ENCODE data around the gene REG4. TPM values are rescaled to one million over a fixed set of nuclear protein-coding genes. Genes with fewer than 3 reads are reported as not detected.

Gene REG4
- total and polyA plus RNA-seq, 2 donors (not counting 1 experiment from before 2014, with no cell fraction given), result not detected

DNA sequence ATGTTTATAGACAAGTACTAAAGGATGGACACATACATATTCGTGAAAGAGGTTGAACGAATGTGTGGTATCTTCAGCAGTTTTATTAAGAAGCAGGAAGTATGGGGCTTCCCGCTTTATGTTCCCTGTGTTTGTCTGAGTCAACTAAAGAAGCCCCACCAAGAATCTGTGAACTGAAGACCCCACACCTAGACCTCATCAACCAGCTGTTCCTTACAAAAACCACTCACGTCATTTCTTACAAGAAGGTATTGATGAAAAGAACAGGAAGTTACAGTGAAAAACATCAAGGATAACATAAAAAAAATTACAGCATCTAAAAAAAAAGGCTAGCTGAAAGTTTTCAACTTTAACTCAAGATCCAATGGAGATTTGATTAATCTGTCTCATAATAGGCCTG lies 12.3 kb downstream of the REG4 start:
- no peak overlapping the region for H3K4me3 ChIP-seq (replicated peaks in 1 of 4; ENCODE audit: control extremely low read depth in 1 of 4, insufficient read depth in 1 of 4, low read depth in 3 of 4, low read length in 4 of 4)
- H3K27me3 ChIP-seq (ENCODE audit: control insufficient read depth, insufficient read depth, low read length), result peaks cover 7% of the 10 kb centered on the region
- H3K36me3 ChIP-seq (ENCODE audit: control insufficient read depth, insufficient read depth, low read length), result no peaks in the 10 kb centered on the region
- H3K4me2 ChIP-seq (ENCODE audit: extremely low read depth, insufficient read depth, low read length), result no peak overlapping the region
- H3K4me1 ChIP-seq (ENCODE audit: control insufficient read depth, extremely low read depth, insufficient read depth, low read length), result no peaks in the 10 kb centered on the region
- no peak overlapping the region for H3K27ac ChIP-seq (ENCODE audit: insufficient read depth, low read length)
- no peak overlapping the region for H3K9ac ChIP-seq (ENCODE audit: insufficient read depth, low read length)
- no peaks in the 10 kb centered on the region for H3K9me3 ChIP-seq (ENCODE audit: control insufficient read depth, insufficient read depth, low read depth, low read length)
- no peak for TF ChIP-seq EZH2 (IDR thresholded peaks at IDR 0.05; ENCODE audit: low read length, missing control alignments)
- TF ChIP-seq, protein P1, sequence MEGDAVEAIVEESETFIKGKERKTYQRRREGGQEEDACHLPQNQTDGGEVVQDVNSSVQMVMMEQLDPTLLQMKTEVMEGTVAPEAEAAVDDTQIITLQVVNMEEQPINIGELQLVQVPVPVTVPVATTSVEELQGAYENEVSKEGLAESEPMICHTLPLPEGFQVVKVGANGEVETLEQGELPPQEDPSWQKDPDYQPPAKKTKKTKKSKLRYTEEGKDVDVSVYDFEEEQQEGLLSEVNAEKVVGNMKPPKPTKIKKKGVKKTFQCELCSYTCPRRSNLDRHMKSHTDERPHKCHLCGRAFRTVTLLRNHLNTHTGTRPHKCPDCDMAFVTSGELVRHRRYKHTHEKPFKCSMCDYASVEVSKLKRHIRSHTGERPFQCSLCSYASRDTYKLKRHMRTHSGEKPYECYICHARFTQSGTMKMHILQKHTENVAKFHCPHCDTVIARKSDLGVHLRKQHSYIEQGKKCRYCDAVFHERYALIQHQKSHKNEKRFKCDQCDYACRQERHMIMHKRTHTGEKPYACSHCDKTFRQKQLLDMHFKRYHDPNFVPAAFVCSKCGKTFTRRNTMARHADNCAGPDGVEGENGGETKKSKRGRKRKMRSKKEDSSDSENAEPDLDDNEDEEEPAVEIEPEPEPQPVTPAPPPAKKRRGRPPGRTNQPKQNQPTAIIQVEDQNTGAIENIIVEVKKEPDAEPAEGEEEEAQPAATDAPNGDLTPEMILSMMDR (conservative IDR thresholded peaks at IDR 0.05 in 1 of 2, IDR thresholded peaks at IDR 0.05 in 1 of 2; ENCODE audit: low read depth in 1 of 2, low read length in 2 of 2), result no peak
- no peak overlapping the region for H2AFZ ChIP-seq (ENCODE audit: low read length)
- H4K20me1 ChIP-seq (ENCODE audit: control insufficient read depth, extremely low read depth, insufficient read depth, low read length), result no peaks in the 10 kb centered on the region
- DNase-seq (ENCODE audit: low read depth in 2 of 2), result no peak
- no peaks in the 10 kb centered on the region for H3K79me2 ChIP-seq (ENCODE audit: control insufficient read depth, insufficient read depth, low read length)

DNA sequence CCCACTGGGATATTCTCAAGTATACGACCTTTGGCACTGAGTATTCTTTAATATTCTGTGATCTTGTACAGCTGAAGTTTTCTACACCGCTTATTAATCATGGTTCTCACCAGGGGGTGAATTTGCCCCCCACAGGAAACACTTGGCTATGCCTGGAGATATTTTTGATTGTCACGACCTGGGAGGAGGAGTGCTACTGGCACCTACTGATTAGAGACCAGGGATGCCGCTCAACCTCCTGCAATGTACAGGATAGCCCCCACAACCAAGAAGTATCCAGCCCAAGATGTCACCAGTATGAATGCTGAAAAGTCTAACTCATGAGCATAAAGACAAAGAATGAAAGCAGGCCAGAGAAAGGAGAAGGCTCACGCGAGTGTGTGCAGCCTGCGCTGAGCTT lies 13.7 kb downstream of the REG4 start:
- TF ChIP-seq, protein P1 (conservative IDR thresholded peaks at IDR 0.05 in 1 of 2, IDR thresholded peaks at IDR 0.05 in 1 of 2; ENCODE audit: low read depth in 1 of 2, low read length in 2 of 2), result no peak
- no peak for TF ChIP-seq EZH2 (IDR thresholded peaks at IDR 0.05; ENCODE audit: low read length, missing control alignments)

DNA sequence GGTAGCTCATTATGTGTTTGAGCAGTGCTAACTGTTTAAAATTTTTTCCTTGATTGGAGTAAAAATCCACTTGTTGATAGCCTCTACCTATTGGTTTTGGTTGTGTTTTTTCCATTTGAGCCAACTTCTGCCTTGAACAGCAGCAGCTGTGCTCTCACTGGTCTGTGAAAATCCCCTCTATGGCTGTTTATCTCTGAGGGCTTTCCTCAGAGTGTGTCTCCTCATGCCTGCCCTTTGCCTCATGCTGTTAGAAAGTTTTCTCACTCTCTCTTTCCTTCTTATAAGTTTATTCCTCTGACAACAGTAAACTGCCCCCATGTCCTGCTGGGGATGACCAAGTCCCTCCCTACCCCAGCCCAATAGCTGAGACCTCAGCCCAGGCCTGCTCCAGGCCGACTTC lies 14.1 kb downstream of the REG4 start:
- Histone ChIP-seq H3K9ac (ENCODE audit: insufficient read depth, low read length) (no peak overlapping the region), H3K4me2 (ENCODE audit: extremely low read depth, insufficient read depth, low read length) (no peak overlapping the region), H3K4me1 (ENCODE audit: control insufficient read depth, extremely low read depth, insufficient read depth, low read length) (no peaks in the 10 kb centered on the region), H3K4me3 (replicated peaks in 1 of 4; ENCODE audit: control extremely low read depth in 1 of 4, insufficient read depth in 1 of 4, low read depth in 3 of 4, low read length in 4 of 4) (no peak overlapping the region), H3K27ac (ENCODE audit: insufficient read depth, low read length) (no peak overlapping the region), H3K79me2 (ENCODE audit: control insufficient read depth, insufficient read depth, low read length) (no peaks in the 10 kb centered on the region), H3K36me3 (ENCODE audit: control insufficient read depth, insufficient read depth, low read length) (no peaks in the 10 kb centered on the region), H3K9me3 (ENCODE audit: control insufficient read depth, insufficient read depth, low read depth, low read length) (no peaks in the 10 kb centered on the region), H3K27me3 (ENCODE audit: control insufficient read depth, insufficient read depth, low read length) (peaks cover 5% of the 10 kb centered on the region), H2AFZ (ENCODE audit: low read length) (no peak overlapping the region), H4K20me1 (ENCODE audit: control insufficient read depth, extremely low read depth, insufficient read depth, low read length) (no peaks in the 10 kb centered on the region)
- TF ChIP-seq, protein P1 (conservative IDR thresholded peaks at IDR 0.05 in 1 of 2, IDR thresholded peaks at IDR 0.05 in 1 of 2; ENCODE audit: low read depth in 1 of 2, low read length in 2 of 2), result no peak
- no peak for TF ChIP-seq EZH2 (IDR thresholded peaks at IDR 0.05; ENCODE audit: low read length, missing control alignments)
- DNase-seq (ENCODE audit: low read depth in 2 of 2), result no peak

More for the DNA sequence above, 13.7 kb downstream of the REG4 start:
- DNase-seq (ENCODE audit: low read depth in 2 of 2), result no peak
- no peaks in the 10 kb centered on the region for H3K36me3 ChIP-seq (ENCODE audit: control insufficient read depth, insufficient read depth, low read length)
- H3K9me3 ChIP-seq (ENCODE audit: control insufficient read depth, insufficient read depth, low read depth, low read length), result no peaks in the 10 kb centered on the region
- H3K27me3 ChIP-seq (ENCODE audit: control insufficient read depth, insufficient read depth, low read length), result peaks cover 5% of the 10 kb centered on the region
- no peaks in the 10 kb centered on the region for H3K4me1 ChIP-seq (ENCODE audit: control insufficient read depth, extremely low read depth, insufficient read depth, low read length)
- H4K20me1 ChIP-seq (ENCODE audit: control insufficient read depth, extremely low read depth, insufficient read depth, low read length), result no peaks in the 10 kb centered on the region
- H3K4me3 ChIP-seq (replicated peaks in 1 of 4; ENCODE audit: control extremely low read depth in 1 of 4, insufficient read depth in 1 of 4, low read depth in 3 of 4, low read length in 4 of 4), result no peak overlapping the region
- no peak overlapping the region for H3K4me2 ChIP-seq (ENCODE audit: extremely low read depth, insufficient read depth, low read length)
- H3K9ac ChIP-seq (ENCODE audit: insufficient read depth, low read length), result no peak overlapping the region
- H3K27ac ChIP-seq (ENCODE audit: insufficient read depth, low read length), result no peak overlapping the region
- no peak overlapping the region for H2AFZ ChIP-seq (ENCODE audit: low read length)
- no peaks in the 10 kb centered on the region for H3K79me2 ChIP-seq (ENCODE audit: control insufficient read depth, insufficient read depth, low read length)

Data from fibroblast of lung (primary cell).